HepG2 (cell line): Measurements from ENCODE around the gene DMPK. TPM values are rescaled to one million over a fixed set of nuclear protein-coding genes. Genes with fewer than 3 reads are reported as not detected.

Source experiments
- HDAC2 ChIP-seq: sonication (generic); formaldehyde crosslinking; IDR thresholded peaks from 2 replicates; pipeline ENCODE4 v1.4.0; 2020; ENCODE audit warnings: missing genetic modification reagents
- LBX2 ChIP-seq: sonication (generic); formaldehyde crosslinking; IDR thresholded peaks from 2 replicates; pipeline ENCODE4 v1.5.0; 2020; ENCODE audit warnings: missing genetic modification reagents, mild to moderate bottlenecking, borderline replicate concordance
- NR2C2 ChIP-seq: sonication (generic); formaldehyde crosslinking; IDR thresholded peaks from 2 replicates; pipeline ENCODE4 v1.4.0; 2020; ENCODE audit warnings: missing genetic modification reagents, mild to moderate bottlenecking, moderate library complexity, borderline replicate concordance
- PAF1 ChIP-seq: IDR thresholded peaks from 2 replicates; pipeline ENCODE4 v1.6.1; 2016; ENCODE audit warnings: missing genetic modification reagents, missing compliant biosample characterization
- SIN3A ChIP-seq: IDR thresholded peaks from 2 replicates; pipeline ENCODE4 v1.6.1; 2011; ENCODE audit warnings: low read depth, mild to moderate bottlenecking, control low read depth, low read length, borderline replicate concordance
- SOX6 ChIP-seq, 2 experiments: fragments of 450-650 bp in 1 of 2; sonication (generic) in 1 of 2; formaldehyde crosslinking in 1 of 2; IDR thresholded peaks; 2 replicates each; pipeline versions ENCODE4 v1.4.0 to v1.6.1; 2017 to 2020; ENCODE audit warnings: antibody characterized with exemption in 1 of 2, mild to moderate bottlenecking in 1 of 2, missing genetic modification reagents in 1 of 2
- STAT6 ChIP-seq: sonication (generic); formaldehyde crosslinking; IDR thresholded peaks from 2 replicates; pipeline ENCODE4 v1.4.0; 2020; ENCODE audit warnings: missing genetic modification reagents, mild to moderate bottlenecking, borderline replicate concordance
- TFAP4 ChIP-seq: sonication (generic); IDR thresholded peaks from 2 replicates; pipeline ENCODE4 v1.6.1; 2016; ENCODE audit warnings: low read depth, borderline replicate concordance
- ZBTB3 ChIP-seq: sonication (generic); formaldehyde crosslinking; IDR thresholded peaks from 2 replicates; pipeline ENCODE4 v1.4.0; 2020; ENCODE audit warnings: low read depth, mild to moderate bottlenecking, moderate library complexity, missing genetic modification reagents, borderline replicate concordance
- ZBTB37 ChIP-seq: sonication (generic); formaldehyde crosslinking; IDR thresholded peaks from 2 replicates; pipeline ENCODE4 v1.4.0; 2020; ENCODE audit warnings: mild to moderate bottlenecking, missing genetic modification reagents
- ZNF143 ChIP-seq: sonication (generic); formaldehyde crosslinking; IDR thresholded peaks from 2 replicates; pipeline ENCODE4 v1.4.0; 2020; ENCODE audit warnings: missing genetic modification reagents
- ZSCAN5A ChIP-seq: sonication (generic); formaldehyde crosslinking; IDR thresholded peaks from 2 replicates; pipeline ENCODE4 v1.8.0; 2022; ENCODE audit warnings: mild to moderate bottlenecking, missing genetic modification reagents, borderline replicate concordance
- polyA plus RNA-seq, 8 experiments: library from polyadenylated mRNA; depleted of rRNA in 3 of 8; stranded (reverse) in 7 of 8; unstranded in 1 of 8; fragments of >200 nt; fragmentation: Illumina TruSeq in 4 of 8; extraction: Trizol in 4 of 8; gene quantifications; 2 replicates each; pipeline versions ENCODE4 v1.2.1 to v1.2.3, GENCODE V29; 2011 to 2016; ENCODE audit warnings: low read depth in 4 of 8, missing spikeins in 1 of 8, mixed read lengths in 1 of 8; ENCODE audit not compliant: insufficient read depth in 1 of 8
- total RNA-seq, 5 experiments: library from RNA; depleted of rRNA; stranded (reverse); fragments of >200 nt; fragmentation: Illumina TruSeq; extraction: Trizol; gene quantifications; 2 replicates each; pipeline ENCODE4 v1.2.3, GENCODE V29; 2016; ENCODE audit warnings: low read depth in 1 of 5
- TF ChIP-seq, protein P1 (sequence below): sonication (generic); formaldehyde crosslinking; IDR thresholded peaks from 2 replicates; pipeline ENCODE4 v1.9.0; 2021; ENCODE audit warnings: mild to moderate bottlenecking, missing genetic modification reagents

The DMPK gene
- total and polyA plus RNA-seq, 2 of the 13 experiments (the other 11 are each of a cell fraction or from before 2014, with no cell fraction given): 5.3 to 8.8 TPM

GRCh38 chr19:45768984-45769782 lies 13.1 kb downstream of the DMPK start, which contains the start of gene SIX5 (continued):
- TF ChIP-seq STAT6 (CRISPR knock-in tag) (no peak; the same call in 1 of the 2 replicates), ZSCAN5A (no peak), LBX2 (CRISPR knock-in tag) (peak; percentile 49; the same call in 1 of the 2 replicates), NR2C2 (CRISPR knock-in tag) (0 out of 2 replicates have a peak, but pooled peaks have one; percentile 9), SOX6 (IDR thresholded peaks at IDR 0.05) (no peak), SOX6 (CRISPR knock-in tag; IDR thresholded peaks at IDR 0.05) (peak; percentile 65; the same call in 1 of the 2 replicates), HDAC2 (CRISPR knock-in tag) (peak; percentile 39), ZBTB3 (CRISPR knock-in tag) (no peak; the same call in 1 of the 2 replicates), ZNF143 (peak; percentile 58), SIN3A (peak; percentile 72; the same call in 1 of the 2 replicates), ZBTB37 (no peak), TFAP4 (peak; percentile 100), PAF1 (CRISPR knock-in tag) (no peak)
- TF ChIP-seq, protein P1, sequence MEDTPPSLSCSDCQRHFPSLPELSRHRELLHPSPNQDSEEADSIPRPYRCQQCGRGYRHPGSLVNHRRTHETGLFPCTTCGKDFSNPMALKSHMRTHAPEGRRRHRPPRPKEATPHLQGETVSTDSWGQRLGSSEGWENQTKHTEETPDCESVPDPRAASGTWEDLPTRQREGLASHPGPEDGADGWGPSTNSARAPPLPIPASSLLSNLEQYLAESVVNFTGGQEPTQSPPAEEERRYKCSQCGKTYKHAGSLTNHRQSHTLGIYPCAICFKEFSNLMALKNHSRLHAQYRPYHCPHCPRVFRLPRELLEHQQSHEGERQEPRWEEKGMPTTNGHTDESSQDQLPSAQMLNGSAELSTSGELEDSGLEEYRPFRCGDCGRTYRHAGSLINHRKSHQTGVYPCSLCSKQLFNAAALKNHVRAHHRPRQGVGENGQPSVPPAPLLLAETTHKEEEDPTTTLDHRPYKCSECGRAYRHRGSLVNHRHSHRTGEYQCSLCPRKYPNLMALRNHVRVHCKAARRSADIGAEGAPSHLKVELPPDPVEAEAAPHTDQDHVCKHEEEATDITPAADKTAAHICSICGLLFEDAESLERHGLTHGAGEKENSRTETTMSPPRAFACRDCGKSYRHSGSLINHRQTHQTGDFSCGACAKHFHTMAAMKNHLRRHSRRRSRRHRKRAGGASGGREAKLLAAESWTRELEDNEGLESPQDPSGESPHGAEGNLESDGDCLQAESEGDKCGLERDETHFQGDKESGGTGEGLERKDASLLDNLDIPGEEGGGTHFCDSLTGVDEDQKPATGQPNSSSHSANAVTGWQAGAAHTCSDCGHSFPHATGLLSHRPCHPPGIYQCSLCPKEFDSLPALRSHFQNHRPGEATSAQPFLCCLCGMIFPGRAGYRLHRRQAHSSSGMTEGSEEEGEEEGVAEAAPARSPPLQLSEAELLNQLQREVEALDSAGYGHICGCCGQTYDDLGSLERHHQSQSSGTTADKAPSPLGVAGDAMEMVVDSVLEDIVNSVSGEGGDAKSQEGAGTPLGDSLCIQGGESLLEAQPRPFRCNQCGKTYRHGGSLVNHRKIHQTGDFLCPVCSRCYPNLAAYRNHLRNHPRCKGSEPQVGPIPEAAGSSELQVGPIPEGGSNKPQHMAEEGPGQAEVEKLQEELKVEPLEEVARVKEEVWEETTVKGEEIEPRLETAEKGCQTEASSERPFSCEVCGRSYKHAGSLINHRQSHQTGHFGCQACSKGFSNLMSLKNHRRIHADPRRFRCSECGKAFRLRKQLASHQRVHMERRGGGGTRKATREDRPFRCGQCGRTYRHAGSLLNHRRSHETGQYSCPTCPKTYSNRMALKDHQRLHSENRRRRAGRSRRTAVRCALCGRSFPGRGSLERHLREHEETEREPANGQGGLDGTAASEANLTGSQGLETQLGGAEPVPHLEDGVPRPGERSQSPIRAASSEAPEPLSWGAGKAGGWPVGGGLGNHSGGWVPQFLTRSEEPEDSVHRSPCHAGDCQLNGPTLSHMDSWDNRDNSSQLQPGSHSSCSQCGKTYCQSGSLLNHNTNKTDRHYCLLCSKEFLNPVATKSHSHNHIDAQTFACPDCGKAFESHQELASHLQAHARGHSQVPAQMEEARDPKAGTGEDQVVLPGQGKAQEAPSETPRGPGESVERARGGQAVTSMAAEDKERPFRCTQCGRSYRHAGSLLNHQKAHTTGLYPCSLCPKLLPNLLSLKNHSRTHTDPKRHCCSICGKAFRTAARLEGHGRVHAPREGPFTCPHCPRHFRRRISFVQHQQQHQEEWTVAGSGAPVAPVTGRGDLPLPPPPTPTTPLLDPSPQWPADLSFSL (CRISPR knock-in tag): no peak
